RWPE2 (cell line): Measurements from ENCODE around the gene IGHMBP2.

Experiments used
- ATAC-seq: fragments of 200-7000 bp; cut with Tn5 transposase; 3 replicates; pipeline ENCODE4 v1.9.1; 2021; ENCODE audit warnings: low read depth
- DNase-seq: peaks from one replicate; pipeline ENCODE4 v3.0.0-alpha.2; 2020; ENCODE audit warnings: low spot score
- H3K27ac ChIP-seq: fragments of 450-650 bp; 2 replicates; pipeline ENCODE4 v1.5.1; 2017; ENCODE audit warnings: mild to moderate bottlenecking; ENCODE audit not compliant: poor library complexity, severe bottlenecking
- H3K27me3 ChIP-seq: fragments of 250-450 bp; sonication (Bioruptor Pico); 2 replicates; pipeline ENCODE4 v1.5.1; 2021; ENCODE audit warnings: mild to moderate bottlenecking, moderate library complexity; ENCODE audit not compliant: insufficient read depth, poor library complexity, severe bottlenecking
- H3K36me3 ChIP-seq: fragments of 250-450 bp; sonication (Bioruptor Pico); 2 replicates; pipeline ENCODE4 v1.5.1; 2020; ENCODE audit warnings: low read depth, mild to moderate bottlenecking, moderate library complexity
- H3K4me1 ChIP-seq: fragments of 250-450 bp; sonication (Bioruptor Pico); 2 replicates; pipeline ENCODE4 v1.5.1; 2021; ENCODE audit warnings: mild to moderate bottlenecking, moderate library complexity; ENCODE audit not compliant: insufficient read depth, poor library complexity, severe bottlenecking
- H3K4me3 ChIP-seq: fragments of 250-450 bp; sonication (Bioruptor Pico); 2 replicates; pipeline ENCODE4 v1.5.1; 2021; ENCODE audit warnings: mild to moderate bottlenecking, moderate library complexity; ENCODE audit not compliant: severe bottlenecking
- H3K9me3 ChIP-seq: fragments of 250-450 bp; sonication (Bioruptor Pico); 2 replicates; pipeline ENCODE4 v1.5.1; 2021; ENCODE audit warnings: mild to moderate bottlenecking, moderate library complexity; ENCODE audit not compliant: severe bottlenecking
- CTCF ChIP-seq: fragments of 450-650 bp; IDR thresholded peaks from one replicate; pipeline ENCODE4 v1.5.1; 2017; ENCODE audit warnings: mild to moderate bottlenecking, moderate library complexity; ENCODE audit not compliant: poor library complexity, severe bottlenecking

The IGHMBP2 gene

DNA sequence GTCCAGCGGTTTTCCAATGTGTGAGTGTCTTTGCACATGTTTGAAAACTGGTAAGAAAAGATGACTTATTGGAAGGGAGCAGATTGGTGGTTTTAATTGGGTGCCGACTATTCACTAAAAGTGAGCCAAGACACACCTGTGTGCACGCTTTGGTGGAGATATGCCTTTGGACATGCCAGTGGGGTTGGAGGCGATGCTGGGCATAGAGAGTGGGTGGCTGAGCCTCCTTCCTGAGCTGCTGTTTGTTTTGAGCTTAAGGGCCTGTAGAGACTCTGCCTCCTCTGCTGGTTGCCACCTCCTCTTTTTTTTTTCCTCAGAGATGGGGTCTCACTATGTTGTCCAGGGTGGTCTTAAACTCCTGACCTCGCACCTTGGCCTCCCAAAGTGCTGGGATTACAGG is 9.5 kb downstream of the IGHMBP2 start:
- TF ChIP-seq CTCF, result no peak
- H3K4me3 ChIP-seq, result no peak overlapping the region
- H3K27ac ChIP-seq, result no peak overlapping the region
- no peaks in the 10 kb centered on the region for H3K4me1 ChIP-seq
- H3K27me3 ChIP-seq, result no peaks in the 10 kb centered on the region
- ATAC-seq (no peak), DNase-seq (no peak)
- H3K36me3 ChIP-seq, result peaks cover 64% of the 10 kb centered on the region
- H3K9me3 ChIP-seq, result no peaks in the 10 kb centered on the region

GRCh38 chr11:68914761-68915160 is 11.1 kb downstream of the IGHMBP2 start:
- ATAC-seq, result no peak
- no peak for TF ChIP-seq CTCF
- peaks cover 58% of the 10 kb centered on the region for H3K36me3 ChIP-seq

DNA sequence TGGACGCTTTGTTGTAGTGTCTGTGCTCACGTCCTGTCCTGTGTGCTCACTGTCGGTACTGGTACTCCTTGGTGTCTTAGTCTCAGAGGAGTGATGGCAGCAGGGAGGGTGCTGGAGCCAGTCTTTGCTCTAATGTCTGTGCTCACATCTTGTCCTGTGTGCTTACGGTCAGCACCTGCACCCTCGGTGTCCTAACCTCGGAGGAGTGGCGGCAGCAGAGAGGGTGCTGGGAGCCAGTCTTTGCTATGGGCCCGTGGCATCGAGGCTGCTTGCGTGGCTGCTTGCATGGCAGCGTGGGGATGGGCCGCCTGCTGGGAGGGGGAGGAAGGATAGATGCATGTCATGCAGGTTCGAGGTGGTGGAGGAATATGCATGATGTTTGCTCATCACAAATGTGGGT is 12.7 kb downstream of the IGHMBP2 start:
- ATAC-seq, result no peak
- H3K36me3 ChIP-seq, result peaks cover 58% of the 10 kb centered on the region

More at GRCh38 chr11:68914761-68915160, 11.1 kb downstream of the IGHMBP2 start:
- Histone ChIP-seq H3K4me3 (no peak overlapping the region), H3K27ac (no peak overlapping the region), H3K27me3 (no peaks in the 10 kb centered on the region), H3K4me1 (no peaks in the 10 kb centered on the region), H3K9me3 (no peaks in the 10 kb centered on the region)
- DNase-seq, result no peak

DNA sequence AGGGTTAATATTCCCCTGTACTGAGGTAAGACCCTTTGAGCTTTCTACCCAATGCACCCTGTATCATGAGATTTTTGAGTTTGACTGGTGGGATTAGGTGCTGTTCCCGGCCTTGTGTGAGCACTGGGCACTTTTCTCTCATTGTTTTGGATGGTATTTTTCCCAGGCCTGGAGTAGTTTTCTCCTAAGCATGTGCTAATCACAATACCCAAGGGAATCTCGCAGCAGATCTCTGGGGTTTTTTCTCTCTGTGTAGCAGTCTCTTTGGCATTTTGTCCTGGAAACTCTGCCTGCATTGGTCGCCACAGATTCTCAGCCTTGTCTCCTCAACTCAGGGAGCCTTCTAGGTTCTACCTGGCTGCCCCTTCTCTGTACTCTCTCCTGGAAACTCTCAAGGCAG is 19.9 kb downstream of the IGHMBP2 start:
- Histone ChIP-seq H3K27me3 (no peaks in the 10 kb centered on the region), H3K27ac (no peak overlapping the region), H3K9me3 (peaks cover 3% of the 10 kb centered on the region), H3K4me1 (no peaks in the 10 kb centered on the region), H3K4me3 (no peak overlapping the region), H3K36me3 (peaks cover 91% of the 10 kb centered on the region)
- TF ChIP-seq CTCF, result no peak
- DNase-seq (peak; percentile 3), ATAC-seq (no peak)

More for the DNA sequence above, 12.7 kb downstream of the IGHMBP2 start:
- no peaks in the 10 kb centered on the region for H3K4me1 ChIP-seq
- no peak overlapping the region for H3K4me3 ChIP-seq
- H3K9me3 ChIP-seq, result no peaks in the 10 kb centered on the region
- no peak for DNase-seq
- TF ChIP-seq CTCF, result no peak
- no peaks in the 10 kb centered on the region for H3K27me3 ChIP-seq
- no peak overlapping the region for H3K27ac ChIP-seq

DNA sequence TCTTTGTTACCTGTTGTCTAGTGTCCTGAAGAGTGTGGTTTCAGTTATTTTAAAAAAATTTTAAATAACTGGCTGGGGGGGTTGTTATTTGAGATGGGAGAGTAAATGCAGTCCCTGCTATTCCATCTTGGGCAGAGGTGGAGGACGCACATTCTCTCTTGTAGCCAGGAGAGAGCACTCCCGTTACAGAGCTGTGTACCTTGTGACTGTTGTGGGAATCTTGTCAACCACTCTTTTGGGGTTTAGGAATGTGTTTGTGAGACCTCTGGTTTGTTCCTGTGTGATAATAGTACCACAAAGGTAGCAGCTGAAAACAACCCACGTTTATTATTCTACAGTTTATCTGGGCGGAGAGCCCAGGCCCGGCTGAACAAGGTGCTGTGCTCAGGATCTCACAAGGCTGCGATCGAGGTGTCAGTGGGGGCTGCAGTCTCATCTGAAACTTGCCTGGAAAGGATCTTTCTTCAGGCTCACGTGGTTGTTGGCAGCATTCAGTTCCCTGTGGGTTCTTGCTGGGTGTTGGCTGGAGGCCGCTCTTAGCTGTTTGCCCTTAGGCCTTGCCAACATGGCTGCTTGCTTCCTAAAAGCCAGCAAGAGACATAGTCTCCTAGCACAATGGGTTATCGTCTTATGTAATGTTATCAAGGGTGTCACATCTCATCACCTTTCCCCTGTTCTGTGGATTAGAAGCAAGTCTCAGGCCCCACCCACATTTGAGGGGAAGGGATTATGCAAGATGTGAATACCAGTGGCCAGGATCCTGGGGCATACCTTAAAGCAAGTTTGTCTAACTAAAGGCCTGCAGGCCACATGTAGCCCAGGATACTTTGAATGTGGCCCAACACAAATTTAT is 20.6 kb downstream of the IGHMBP2 start:
- H3K4me3 ChIP-seq, result no peak overlapping the region
- no peaks in the 10 kb centered on the region for H3K27me3 ChIP-seq
- DNase-seq (peak; percentile 11), ATAC-seq (no peak)
- H3K36me3 ChIP-seq, result peaks cover 92% of the 10 kb centered on the region
- no peak for TF ChIP-seq CTCF
- H3K9me3 ChIP-seq, result peaks cover 3% of the 10 kb centered on the region
- no peak overlapping the region for H3K27ac ChIP-seq
- no peaks in the 10 kb centered on the region for H3K4me1 ChIP-seq
